Cardiac muscle cell (in vitro differentiated cells and primary cell): ENCODE data around the gene MSMB. TPM values are rescaled to one million over a fixed set of nuclear protein-coding genes. Genes with fewer than 3 reads are reported as not detected.

Experiments used
- DNase-seq, 2 donors: peaks; one replicate each; pipeline versions ENCODE4 v3.0.0 to v3.0.0-alpha.2; 2010 to 2017; ENCODE audit warnings: low read depth in 1 of 2, low spot score in 1 of 2
- H3K27ac ChIP-seq: fragments of 200-600 bp; sonication (generic); 2 replicates; pipeline ENCODE4 v1.5.1; 2016
- H3K27me3 ChIP-seq: fragments of 200-600 bp; sonication (generic); 2 replicates; pipeline ENCODE4 v1.6.0; 2016; ENCODE audit warnings: control low read depth
- H3K36me3 ChIP-seq: fragments of 200-600 bp; sonication (generic); 2 replicates; pipeline ENCODE4 v1.5.1; 2016; ENCODE audit warnings: control low read depth
- H3K4me1 ChIP-seq: fragments of 200-600 bp; sonication (generic); 2 replicates; pipeline ENCODE4 v1.8.1; 2017; ENCODE audit warnings: low read depth, mild to moderate bottlenecking, mixed run types
- H3K4me3 ChIP-seq: fragments of 200-600 bp; sonication (generic); 2 replicates; pipeline ENCODE4 v1.5.1; 2016; ENCODE audit warnings: mild to moderate bottlenecking
- H3K9me3 ChIP-seq: fragments of 200-600 bp; sonication (generic); 2 replicates; pipeline ENCODE4 v1.5.1; 2017; ENCODE audit warnings: low read depth, mild to moderate bottlenecking, control low read depth
- CTCF ChIP-seq: IDR thresholded peaks from 2 replicates; pipeline ENCODE4 v1.5.1; 2012; ENCODE audit warnings: low read depth, mild to moderate bottlenecking, low read length
- polyA plus RNA-seq: library from polyadenylated mRNA; unstranded; fragments of >200 nt; fragmentation: Nextera tagmentation; extraction: Ambion mirVana; gene quantifications from 2 replicates; pipeline ENCODE4 v1.2.1, GENCODE V29; 2016
- total RNA-seq: library from RNA; depleted of rRNA; stranded (reverse); fragments of >200 nt; gene quantifications from 2 replicates; pipeline ENCODE4 v1.2.3, GENCODE V29; 2016

Gene MSMB
- total and polyA plus RNA-seq, 2 experiments from 2014 or later, result not detected

GRCh38 chr10:46033602-46034011 is 12.5 kb downstream of the MSMB start:
- H3K36me3 ChIP-seq, result no peaks in the 10 kb centered on the region
- H3K27ac ChIP-seq, result no peak overlapping the region
- H3K9me3 ChIP-seq, result no peaks in the 10 kb centered on the region
- no peak overlapping the region for H3K4me3 ChIP-seq
- TF ChIP-seq CTCF, result no peak
- DNase-seq, result peak; percentile 40 to 88
- peaks cover 14% of the 10 kb centered on the region for H3K4me1 ChIP-seq
- no peaks in the 10 kb centered on the region for H3K27me3 ChIP-seq

GRCh38 chr10:46031648-46032532 is 14.2 kb downstream of the MSMB start:
- H3K4me3 ChIP-seq, result no peak overlapping the region
- H3K27ac ChIP-seq, result no peak overlapping the region
- no peaks in the 10 kb centered on the region for H3K9me3 ChIP-seq
- no peaks in the 10 kb centered on the region for H3K36me3 ChIP-seq
- H3K4me1 ChIP-seq, result peaks cover 22% of the 10 kb centered on the region
- DNase-seq, result no peak
- H3K27me3 ChIP-seq, result no peaks in the 10 kb centered on the region
- no peak for TF ChIP-seq CTCF

GRCh38 chr10:46030091-46030937 is 15.8 kb downstream of the MSMB start, which contains the start of gene NCOA4:
Gene NCOA4, minus strand, starts transcription at chr10:46030623. Its CDS starts 13,943 bp downstream, at chr10:46016680.
- H3K36me3 ChIP-seq, result no peaks in the 10 kb centered on the region
- peak within 1 kb of the TSS; percentile 91 for H3K27ac ChIP-seq
- peak; percentile 80 for TF ChIP-seq CTCF
- peak within 1 kb of the TSS; percentile 77 for H3K4me3 ChIP-seq
- DNase-seq, result peak; percentile 99
- H3K27me3 ChIP-seq, result no peaks in the 10 kb centered on the region
- no peaks in the 10 kb centered on the region for H3K9me3 ChIP-seq
- H3K4me1 ChIP-seq, result peaks cover 35% of the 10 kb centered on the region

- no peak for TF ChIP-seq CTCF
- no peaks in the 10 kb centered on the region for H3K9me3 ChIP-seq
- H3K27me3 ChIP-seq, result no peaks in the 10 kb centered on the region
- no peak for DNase-seq
- H3K27ac ChIP-seq, result peak overlapping the region; percentile 91
- H3K4me1 ChIP-seq, result peaks cover 40% of the 10 kb centered on the region
- peak overlapping the region; percentile 77 for H3K4me3 ChIP-seq
- H3K36me3 ChIP-seq, result no peaks in the 10 kb centered on the region
These were observed 16.5 kb downstream of the MSMB start for GRCh38 chr10:46029461-46030030.

- TF ChIP-seq CTCF, result peak; percentile 71
- Histone ChIP-seq H3K27ac (peak overlapping the region; percentile 91), H3K27me3 (no peaks in the 10 kb centered on the region), H3K4me1 (peaks cover 46% of the 10 kb centered on the region), H3K36me3 (no peaks in the 10 kb centered on the region), H3K9me3 (no peaks in the 10 kb centered on the region), H3K4me3 (peak overlapping the region; percentile 77)
- DNase-seq, result peak; percentile 55 to 78
These were observed 17.2 kb downstream of the MSMB start for GRCh38 chr10:46028584-46029460.
